Measurements from ENCODE around the gene OR7D4. TPM values are rescaled to one million over a fixed set of nuclear protein-coding genes. Genes with fewer than 3 reads are reported as not detected.
A peak's percentile ranks its signal among the peaks of the same experiment; 100 is the strongest.
"Not testable (repeated sequence)": the region's sequence is repeated elsewhere in the genome, so short reads cannot be mapped to it uniquely, and the experiment has no call there.

Gene OR7D4
- total RNA-seq: not detected
- long read RNA-seq: 0 reads

DNA sequence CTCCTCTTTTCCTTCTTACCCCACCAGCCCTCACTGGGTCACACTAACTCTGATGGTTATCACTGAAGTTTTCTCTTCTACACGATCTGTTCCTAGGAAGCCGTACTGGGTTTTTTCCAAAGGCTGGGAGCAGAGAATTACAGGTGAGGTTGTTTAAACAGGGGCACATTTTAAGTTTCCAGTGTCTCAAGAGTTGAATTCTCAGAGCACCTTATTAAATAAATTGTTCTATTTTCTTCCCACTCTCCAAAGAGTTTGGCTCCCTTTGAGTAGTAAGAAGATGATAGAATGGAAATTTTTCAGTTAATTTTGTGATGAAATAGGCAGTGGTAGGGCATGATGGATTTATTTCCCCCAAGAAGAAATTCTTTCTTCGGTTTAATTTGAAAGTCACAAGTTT lies at the start of gene OR7D4:
OR7D4 (minus strand) TSS at position 101 of the 400 bp plus-strand sequence. CDS start 4,752 bp downstream, outside the sequence.
- H3K4me3 ChIP-seq: no peak within 1 kb of the TSS
- H3K27me3 ChIP-seq (ENCODE audit: low read depth): peaks cover 34% of the 10 kb centered on the region
- no peak within 1 kb of the TSS for H3K27ac ChIP-seq (replicated peaks)
- no peaks in the 10 kb centered on the region for H3K36me3 ChIP-seq
- peaks cover 13% of the 10 kb centered on the region for H3K9me3 ChIP-seq (replicated peaks)
- intact Hi-C loops (cut with micrococcal nuclease): no loop called here
- no peak for TF ChIP-seq CTCF (IDR thresholded peaks at IDR 0.05; ENCODE audit: borderline replicate concordance)
- no peaks in the 10 kb centered on the region for H3K4me1 ChIP-seq
- DNase-seq: no peak

GRCh38 chr19:9251236-9251635 lies 31.8 kb upstream of the OR7D4 start:
- TF ChIP-seq CTCF (IDR thresholded peaks at IDR 0.05; ENCODE audit: borderline replicate concordance): no peak
- H3K27ac ChIP-seq (replicated peaks): no peak overlapping the region
- no peaks in the 10 kb centered on the region for H3K4me1 ChIP-seq
- DNase-seq: no peak
- no peaks in the 10 kb centered on the region for H3K36me3 ChIP-seq
- H3K27me3 ChIP-seq (ENCODE audit: low read depth): peaks cover 19% of the 10 kb centered on the region
- peaks cover 5% of the 10 kb centered on the region for H3K9me3 ChIP-seq (replicated peaks)
- no peak overlapping the region for H3K4me3 ChIP-seq
- intact Hi-C loops (cut with micrococcal nuclease): no loop called here

GRCh38 chr19:9250630-9251029 lies 31.2 kb upstream of the OR7D4 start, which contains the start of gene OR7E24:
OR7E24 (plus strand) TSS chr19:9250930; CDS start chr19:9251044, 114 bp downstream.
- no peak for TF ChIP-seq CTCF (IDR thresholded peaks at IDR 0.05; ENCODE audit: borderline replicate concordance)
- Histone ChIP-seq H3K27ac (replicated peaks) (no peak within 1 kb of the TSS), H3K4me1 (no peaks in the 10 kb centered on the region), H3K27me3 (ENCODE audit: low read depth) (peaks cover 19% of the 10 kb centered on the region), H3K9me3 (replicated peaks) (peaks cover 1% of the 10 kb centered on the region), H3K36me3 (no peaks in the 10 kb centered on the region), H3K4me3 (no peak within 1 kb of the TSS)
- DNase-seq: no peak
- intact Hi-C loops (cut with micrococcal nuclease): no loop called here

DNA sequence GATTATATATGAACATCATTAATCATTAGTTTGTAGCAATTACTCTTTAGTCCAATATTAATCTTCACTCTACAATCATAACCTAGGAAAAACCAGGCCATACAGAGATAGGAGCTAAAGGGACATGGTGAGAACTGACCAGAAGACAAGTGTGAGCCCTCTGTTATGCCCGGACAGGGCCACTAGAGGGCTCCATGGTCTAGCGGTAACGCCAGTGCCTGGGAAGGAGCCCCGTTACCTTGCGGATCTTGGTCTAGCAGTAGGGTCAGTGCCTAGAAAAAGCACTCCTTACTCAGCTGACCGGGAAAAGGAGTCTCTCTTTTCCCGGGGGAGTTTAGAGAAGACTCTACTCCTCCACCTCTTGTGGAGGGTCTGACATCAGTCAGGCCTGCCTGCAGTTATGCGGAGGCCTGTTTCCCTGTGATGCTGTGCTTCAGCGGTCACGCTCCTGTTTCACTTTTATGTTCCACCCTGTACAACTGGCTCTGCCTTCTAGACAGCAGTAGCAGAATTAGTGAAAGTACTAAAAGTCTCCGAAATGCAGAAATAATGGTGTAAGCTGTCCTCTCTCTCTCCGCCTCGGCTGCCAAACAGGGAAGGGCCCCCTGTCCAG lies 13.8 kb downstream of the OR7D4 start:
- DNase-seq: peak; percentile 62
- Histone ChIP-seq H3K36me3 (no peaks in the 10 kb centered on the region), H3K4me1 (peaks cover 4% of the 10 kb centered on the region), H3K27ac (replicated peaks) (no peak overlapping the region), H3K27me3 (ENCODE audit: low read depth) (peaks cover 71% of the 10 kb centered on the region), H3K9me3 (replicated peaks) (no peaks in the 10 kb centered on the region), H3K4me3 (peak overlapping the region; percentile 51)
- peak; percentile 91 for TF ChIP-seq CTCF (IDR thresholded peaks at IDR 0.05; ENCODE audit: borderline replicate concordance)
- intact Hi-C loops (cut with micrococcal nuclease): loop anchor here (10.0 kb wide), 1 partner anchor 589 kb away; no protein-coding TSS in a partner anchor

DNA sequence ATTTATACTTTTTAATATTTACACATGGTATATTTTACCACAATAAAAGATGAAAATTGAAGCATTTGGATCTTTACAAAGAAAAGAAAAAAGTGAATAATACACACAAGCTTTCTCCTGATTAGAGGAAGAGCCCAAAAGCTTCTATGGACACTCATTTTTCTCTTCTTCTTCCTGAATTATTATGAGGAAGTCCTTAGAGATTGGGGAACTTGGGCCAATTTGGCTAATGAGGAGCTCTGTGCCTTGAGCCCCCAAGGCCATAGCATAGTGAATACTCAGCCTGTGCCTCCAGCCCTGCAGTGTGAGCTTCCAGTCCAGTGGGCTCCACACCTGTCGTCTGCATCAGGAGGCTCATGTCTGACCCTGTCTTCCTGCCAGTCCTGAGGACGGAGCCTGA lies 21.3 kb downstream of the OR7D4 start:
- intact Hi-C loops (cut with micrococcal nuclease); H3K27ac ChIP-seq (replicated peaks); H3K9me3 ChIP-seq (replicated peaks); H3K36me3 ChIP-seq; DNase-seq; H3K4me1 ChIP-seq; H3K4me3 ChIP-seq: not testable (repeated sequence)
- peaks cover 49% of the 10 kb centered on the region for H3K27me3 ChIP-seq (ENCODE audit: low read depth)

DNA sequence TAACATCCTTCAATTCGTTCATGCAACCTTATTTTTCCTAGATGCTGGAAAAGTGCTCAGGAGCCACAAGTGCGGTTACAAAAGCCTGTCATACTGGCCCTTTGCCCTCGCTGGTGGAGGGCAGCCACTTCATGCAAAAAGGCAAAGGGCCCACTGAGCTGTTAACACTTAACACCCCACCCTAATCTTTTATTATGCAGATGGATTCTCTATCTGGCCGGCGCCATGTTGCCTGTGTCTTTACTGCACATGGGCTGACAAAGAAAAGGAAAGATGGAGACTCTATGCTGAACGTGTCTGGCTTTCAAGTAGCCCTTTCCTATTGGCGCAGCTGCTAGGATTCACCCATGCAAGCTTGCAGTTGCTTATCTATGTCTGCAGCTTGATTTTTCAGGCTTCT lies 29.9 kb downstream of the OR7D4 start:
- no peak for TF ChIP-seq CTCF (IDR thresholded peaks at IDR 0.05; ENCODE audit: borderline replicate concordance)
- Histone ChIP-seq H3K9me3 (replicated peaks) (no peaks in the 10 kb centered on the region), H3K4me1 (no peaks in the 10 kb centered on the region), H3K27me3 (ENCODE audit: low read depth) (peaks cover 22% of the 10 kb centered on the region), H3K36me3 (peaks cover 7% of the 10 kb centered on the region), H3K4me3 (no peak overlapping the region), H3K27ac (replicated peaks) (no peak overlapping the region)
- no peak for DNase-seq
- intact Hi-C loops (cut with micrococcal nuclease): no loop called here

Data from left ventricle myocardium inferior (tissue), 1 donor.